Astrocyte (in vitro differentiated cells and primary cell): ENCODE data around the gene SHANK1.

Experiments
- EZH2 ChIP-seq: IDR thresholded peaks from 2 replicates; pipeline ENCODE4 v1.6.1; 2012; ENCODE audit warnings: mild to moderate bottlenecking, low read length, inconsistent platforms; ENCODE audit not compliant: insufficient read depth
- TF ChIP-seq, protein P1 (sequence below): IDR thresholded peaks from 2 replicates; pipeline ENCODE4 v1.5.1; 2011; ENCODE audit warnings: low read depth, mild to moderate bottlenecking, inconsistent platforms, low read length, moderate library complexity; ENCODE audit not compliant: insufficient read depth

DNA sequence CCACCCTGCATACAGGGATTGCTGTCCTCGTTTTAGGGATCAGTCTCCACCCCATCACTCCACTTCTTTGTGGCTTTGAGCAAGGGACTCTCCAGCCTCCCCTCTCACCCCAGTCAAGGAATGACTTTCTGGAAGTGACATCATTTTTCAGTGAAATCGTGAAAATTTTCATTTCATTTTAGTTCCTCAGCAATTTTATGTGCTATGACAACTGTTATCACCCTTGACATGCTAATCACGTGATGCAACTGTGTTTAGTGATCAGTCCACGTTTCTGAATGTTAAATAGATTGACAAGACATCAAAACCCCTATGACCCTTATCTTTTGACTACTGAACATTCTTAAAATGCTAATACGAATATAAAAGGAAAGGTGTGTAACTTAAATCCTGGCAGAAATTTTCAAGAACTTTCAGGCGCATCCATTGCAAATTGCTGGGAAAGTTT is 62.4 kb downstream of the SHANK1 start:
- TF ChIP-seq, protein P1, sequence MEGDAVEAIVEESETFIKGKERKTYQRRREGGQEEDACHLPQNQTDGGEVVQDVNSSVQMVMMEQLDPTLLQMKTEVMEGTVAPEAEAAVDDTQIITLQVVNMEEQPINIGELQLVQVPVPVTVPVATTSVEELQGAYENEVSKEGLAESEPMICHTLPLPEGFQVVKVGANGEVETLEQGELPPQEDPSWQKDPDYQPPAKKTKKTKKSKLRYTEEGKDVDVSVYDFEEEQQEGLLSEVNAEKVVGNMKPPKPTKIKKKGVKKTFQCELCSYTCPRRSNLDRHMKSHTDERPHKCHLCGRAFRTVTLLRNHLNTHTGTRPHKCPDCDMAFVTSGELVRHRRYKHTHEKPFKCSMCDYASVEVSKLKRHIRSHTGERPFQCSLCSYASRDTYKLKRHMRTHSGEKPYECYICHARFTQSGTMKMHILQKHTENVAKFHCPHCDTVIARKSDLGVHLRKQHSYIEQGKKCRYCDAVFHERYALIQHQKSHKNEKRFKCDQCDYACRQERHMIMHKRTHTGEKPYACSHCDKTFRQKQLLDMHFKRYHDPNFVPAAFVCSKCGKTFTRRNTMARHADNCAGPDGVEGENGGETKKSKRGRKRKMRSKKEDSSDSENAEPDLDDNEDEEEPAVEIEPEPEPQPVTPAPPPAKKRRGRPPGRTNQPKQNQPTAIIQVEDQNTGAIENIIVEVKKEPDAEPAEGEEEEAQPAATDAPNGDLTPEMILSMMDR: no peak
- no peak for TF ChIP-seq EZH2
